ENCODE measurements around the gene GGPS1.

- TF ChIP-seq CTCF (IDR thresholded peaks at IDR 0.05; ENCODE audit: borderline replicate concordance, extremely low read depth, low read length, poor library complexity, severe bottlenecking): no peak
- no peak for TF ChIP-seq EZH2 (IDR thresholded peaks at IDR 0.05; ENCODE audit: borderline replicate concordance, low read depth, low read length, severe bottlenecking)
Measured at GRCh38 chr1:235315173-235315572, 13.2 kb upstream of the GGPS1 start.
